GM19023 (cell line): ENCODE measurements around the gene PDGFA.

Experiments
- ATAC-seq: cut with Tn5 transposase; IDR thresholded peaks from one replicate; pipeline ENCODE4 v1.9.1; 2021; ENCODE audit warnings: mild to moderate bottlenecking, moderate library complexity; ENCODE audit not compliant: unreplicated experiment

PDGFA gene

DNA sequence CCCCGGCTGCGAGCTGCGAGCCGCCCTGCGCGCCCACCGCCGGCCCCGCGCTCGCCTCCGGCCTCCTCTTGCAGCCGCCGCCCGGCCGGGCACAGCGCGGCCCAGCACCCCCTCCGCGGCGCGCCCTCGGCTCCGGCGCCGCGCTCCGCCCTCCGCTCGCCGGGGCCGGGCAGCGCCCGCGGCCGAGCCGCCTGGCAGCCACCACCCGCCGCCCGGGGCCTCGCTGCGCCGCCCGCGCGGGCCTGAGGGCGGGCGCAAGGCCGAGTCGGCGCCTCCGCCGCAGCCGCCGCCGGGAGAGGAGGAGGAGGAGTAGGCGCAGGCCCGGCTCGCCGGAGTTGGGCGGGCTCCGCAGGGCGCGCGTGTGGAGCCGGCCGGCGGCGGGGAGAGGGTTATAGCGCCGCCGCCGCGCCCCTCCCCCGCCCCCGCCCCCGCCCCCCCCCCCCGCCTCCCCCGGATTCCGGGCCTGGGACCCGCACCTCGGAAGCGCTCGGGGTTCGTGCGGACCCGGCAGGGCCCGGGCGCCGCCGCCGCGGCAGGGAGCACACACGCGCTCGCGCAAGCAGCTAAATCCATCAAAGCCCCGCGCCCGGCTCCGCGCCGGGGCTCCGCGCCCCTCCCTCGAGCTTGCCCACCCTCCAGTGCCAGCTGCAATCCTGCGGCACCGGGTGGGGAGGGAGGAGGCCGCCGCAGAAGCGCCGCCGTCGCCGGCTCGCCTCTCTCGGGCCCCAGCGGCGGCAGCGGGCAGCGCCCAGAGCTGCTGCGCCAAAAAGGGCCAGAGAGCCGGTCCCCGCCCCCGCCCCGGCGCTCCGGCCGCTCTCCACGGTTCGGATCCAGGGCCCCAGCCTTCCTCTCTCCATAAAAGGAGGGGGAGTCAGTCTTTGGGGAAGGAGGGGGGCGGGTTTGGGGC lies at the start of gene PDGFA:
PDGFA (minus strand) TSS at position 363 of the 907 bp plus-strand sequence. CDS start 845 bp downstream, outside the sequence.
- ATAC-seq: no peak

DNA sequence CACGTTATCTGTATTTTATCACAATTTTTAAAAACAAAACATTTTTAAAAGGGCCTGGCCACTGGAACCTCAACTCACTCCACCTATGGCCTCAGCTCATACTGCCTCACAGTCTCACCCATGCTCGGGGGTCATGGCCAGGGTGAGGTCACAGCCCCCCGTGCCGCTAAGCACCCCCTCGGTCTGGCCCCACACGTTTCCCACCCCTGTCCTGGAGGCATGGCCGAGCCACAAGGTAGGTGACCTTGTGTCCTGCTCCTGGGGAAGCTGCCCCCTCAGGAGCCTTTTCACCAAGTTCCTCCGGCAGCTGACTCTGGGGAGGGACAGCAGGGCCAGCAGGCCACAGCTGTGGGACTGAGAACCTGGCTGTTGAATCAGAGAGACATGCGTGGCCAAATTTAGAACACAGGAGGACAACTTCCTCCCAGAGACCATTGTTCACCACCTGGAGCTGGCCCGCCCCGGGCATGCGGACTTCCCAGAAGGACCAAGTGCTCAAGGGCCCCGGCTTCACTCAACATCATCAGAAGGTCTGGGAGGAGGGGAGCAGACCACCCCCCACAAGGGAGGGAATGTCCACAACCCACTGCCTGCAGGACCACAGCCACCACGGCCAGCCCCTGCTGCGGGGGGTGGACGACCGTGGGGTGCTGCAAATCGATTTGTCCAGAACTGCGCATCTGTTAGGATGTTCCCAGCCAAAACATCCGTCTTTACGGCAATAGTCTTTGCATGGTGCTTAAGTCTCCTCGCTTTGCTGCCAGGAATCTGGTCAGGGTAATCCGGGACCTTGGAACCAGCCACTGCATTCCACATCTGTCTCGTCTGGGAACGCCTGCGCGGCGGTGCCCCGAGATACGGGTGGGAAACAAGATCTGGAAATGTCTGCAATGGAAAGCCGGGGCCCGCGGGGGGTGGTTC lies 48.6 kb upstream of the PDGFA start:
- ATAC-seq: no peak

DNA sequence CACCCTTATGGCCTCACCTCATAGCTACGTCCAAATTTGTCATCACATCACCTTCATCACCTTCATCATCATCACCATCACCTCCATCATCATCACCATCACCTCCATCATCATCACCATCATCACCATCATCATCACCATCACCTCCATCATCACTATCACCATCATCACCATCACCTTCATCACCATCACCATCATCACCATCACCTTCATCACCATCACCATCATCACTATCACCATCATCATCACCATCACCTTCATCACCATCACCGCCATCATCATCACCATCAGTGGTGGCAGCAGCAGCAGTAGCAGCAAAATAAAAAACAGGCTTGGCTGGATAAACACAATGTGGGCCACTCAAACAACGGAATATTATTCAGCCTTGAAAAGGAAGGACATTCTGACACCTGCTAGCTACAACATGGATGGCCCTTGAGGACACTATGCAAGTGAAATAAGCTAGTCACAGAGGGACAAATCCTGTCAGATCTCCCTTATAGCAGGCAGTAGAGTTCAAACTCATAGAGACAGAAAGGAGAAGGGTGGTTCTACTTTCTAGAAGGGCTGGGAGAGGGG lies 47.7 kb upstream of the PDGFA start:
- ATAC-seq: no peak

DNA sequence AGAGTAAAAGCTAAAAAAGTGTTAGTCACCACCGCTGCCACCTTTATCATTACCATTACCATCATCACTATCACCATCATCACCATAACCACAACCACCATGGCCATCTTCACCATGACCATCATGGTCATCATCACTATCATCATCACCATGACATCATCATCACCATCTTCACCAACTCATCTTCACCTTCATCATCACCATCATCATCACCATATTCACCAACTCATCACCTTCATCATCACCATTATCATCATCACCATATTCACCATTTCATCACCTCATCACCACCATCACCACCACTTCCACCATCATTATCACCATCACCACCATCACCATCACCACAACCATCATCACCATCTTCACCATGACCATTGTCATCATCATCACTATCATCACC lies 46.5 kb upstream of the PDGFA start:
- no peak for ATAC-seq

DNA sequence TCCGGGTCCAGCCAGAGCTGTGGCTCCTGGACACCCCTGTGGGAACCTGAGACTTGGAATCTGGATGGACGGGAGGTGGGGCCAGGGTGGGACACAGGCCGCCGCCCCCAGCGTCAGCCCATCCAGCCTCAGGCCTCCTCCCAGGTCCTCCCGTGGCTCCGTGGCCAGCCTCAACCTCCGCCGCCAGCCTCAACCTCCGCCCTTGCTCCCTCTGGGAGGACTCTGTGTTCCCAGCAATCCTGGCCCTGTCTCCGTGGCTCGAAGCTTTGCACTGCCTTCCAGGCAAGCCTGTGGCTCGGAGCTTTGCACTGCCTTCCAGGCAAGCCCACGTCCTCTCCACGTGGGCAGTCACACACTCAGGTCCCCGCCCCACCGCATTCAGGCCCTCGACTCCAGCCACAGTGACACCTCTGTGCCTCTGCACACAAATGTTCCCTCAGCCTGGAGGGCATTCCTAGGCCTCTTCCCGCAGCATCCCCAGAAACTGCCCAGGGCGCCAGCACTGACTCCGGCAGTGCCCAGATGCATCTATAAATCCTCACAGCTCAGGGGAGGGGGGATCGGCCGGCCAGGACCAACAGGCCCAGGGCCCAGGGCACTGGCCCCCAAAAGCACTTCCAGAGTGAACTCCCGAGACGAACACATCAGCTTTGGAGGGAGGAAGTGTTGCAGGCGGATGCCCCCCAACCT lies 44.7 kb upstream of the PDGFA start:
- no peak for ATAC-seq

- ATAC-seq: no peak
Measured at GRCh38 chr7:563629-564170, 44.1 kb upstream of the PDGFA start.

GRCh38 chr7:562789-563628 lies 43.4 kb upstream of the PDGFA start:
- ATAC-seq: no peak

GRCh38 chr7:562374-562675 lies 42.7 kb upstream of the PDGFA start:
- ATAC-seq: no peak

- ATAC-seq: no peak
Measured at GRCh38 chr7:561631-562373, 42.2 kb upstream of the PDGFA start.

DNA sequence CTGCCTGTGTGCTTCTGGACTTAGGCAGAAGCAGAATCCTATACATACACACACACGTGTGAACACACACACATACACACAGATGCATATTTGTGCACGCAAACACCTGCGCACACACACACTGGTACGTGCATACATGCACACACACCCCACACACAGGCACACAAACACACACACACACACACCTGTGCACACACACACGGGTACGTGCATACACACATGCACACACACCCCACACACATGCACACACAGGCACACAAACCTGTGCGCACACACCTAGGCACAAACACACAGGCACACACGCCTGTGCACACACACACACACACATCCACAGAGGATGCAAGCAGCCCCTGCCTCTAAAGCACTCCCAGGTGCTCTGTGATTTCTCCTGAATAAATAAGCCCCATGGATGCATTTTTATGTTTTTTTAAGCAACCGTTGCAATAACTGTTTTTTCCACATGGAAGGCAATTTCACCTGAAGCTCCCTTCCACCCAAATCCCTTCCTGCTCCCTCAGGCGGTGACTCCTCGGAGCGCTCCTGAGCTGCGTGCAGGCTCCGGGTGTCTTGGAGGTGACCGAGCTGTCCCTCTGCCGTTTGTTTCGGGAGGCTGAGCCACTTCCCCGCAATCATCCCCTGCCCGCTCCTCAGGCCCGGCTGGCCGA lies 41.5 kb upstream of the PDGFA start:
- no peak for ATAC-seq

DNA sequence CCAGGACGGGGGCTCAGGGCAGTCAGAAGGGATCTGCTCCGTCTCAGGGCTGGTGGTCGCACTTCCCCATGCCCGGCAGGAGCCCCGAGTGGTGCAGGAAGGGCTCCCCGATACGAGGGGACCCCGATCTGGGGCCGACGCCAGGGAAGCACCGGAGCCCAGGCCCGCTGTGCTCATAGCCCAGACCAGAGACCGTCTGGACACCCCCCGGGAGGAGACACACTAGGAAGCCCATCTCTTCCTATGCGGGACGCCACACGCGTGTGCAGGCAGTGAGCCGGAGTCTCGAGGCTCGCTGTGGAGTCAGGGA lies 39.7 kb upstream of the PDGFA start:
- no peak for ATAC-seq

DNA sequence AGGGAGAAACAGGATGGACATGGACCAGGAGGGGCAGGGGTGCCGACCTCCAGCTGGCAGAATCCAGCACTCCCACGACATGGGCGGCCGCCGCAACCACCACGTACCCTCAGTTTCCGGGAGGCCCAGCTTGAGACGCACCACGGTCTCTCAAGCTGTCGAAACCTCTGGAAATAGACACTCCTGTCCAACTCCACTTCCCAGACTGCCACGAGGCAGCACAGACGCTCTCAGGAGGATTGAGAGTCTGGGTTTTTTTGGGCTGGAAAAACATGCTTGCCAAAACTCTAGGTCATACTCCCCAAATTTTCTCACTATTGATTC lies 37.9 kb upstream of the PDGFA start:
- no peak for ATAC-seq

DNA sequence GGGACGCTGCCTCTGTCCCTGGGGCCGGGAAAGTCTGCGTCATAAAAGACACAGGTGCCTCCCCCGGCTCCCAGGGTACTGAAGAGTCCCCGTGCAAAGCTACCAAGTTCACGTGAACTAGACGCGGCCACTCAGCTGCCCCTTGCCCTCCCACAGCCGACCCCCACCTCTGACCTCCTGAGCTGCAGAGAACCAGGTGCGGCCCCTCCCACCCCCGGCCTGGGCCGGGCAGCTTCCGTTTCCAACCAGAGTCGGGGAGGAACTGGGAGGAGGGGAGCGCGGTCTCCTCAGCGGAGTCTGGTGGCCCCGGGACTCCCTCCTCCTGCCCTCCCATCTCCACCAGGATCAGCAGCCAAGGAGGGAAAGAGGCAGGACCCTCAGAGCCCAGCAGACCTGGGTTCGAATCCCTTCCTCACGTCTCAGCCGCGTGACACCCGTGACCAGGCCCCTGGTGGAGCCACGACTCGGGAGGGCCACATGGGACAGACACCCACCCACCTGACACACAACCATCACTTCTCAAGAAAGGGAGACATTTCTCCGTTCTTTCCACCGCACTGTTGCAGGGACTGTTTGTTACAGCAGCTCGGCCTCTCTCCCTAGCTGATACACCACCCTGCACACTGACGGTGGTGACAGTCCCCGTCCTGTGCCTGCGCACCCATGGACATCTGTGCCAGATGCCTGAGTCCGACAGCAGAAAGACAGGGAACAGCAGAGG lies 37.4 kb upstream of the PDGFA start:
- no peak for ATAC-seq

DNA sequence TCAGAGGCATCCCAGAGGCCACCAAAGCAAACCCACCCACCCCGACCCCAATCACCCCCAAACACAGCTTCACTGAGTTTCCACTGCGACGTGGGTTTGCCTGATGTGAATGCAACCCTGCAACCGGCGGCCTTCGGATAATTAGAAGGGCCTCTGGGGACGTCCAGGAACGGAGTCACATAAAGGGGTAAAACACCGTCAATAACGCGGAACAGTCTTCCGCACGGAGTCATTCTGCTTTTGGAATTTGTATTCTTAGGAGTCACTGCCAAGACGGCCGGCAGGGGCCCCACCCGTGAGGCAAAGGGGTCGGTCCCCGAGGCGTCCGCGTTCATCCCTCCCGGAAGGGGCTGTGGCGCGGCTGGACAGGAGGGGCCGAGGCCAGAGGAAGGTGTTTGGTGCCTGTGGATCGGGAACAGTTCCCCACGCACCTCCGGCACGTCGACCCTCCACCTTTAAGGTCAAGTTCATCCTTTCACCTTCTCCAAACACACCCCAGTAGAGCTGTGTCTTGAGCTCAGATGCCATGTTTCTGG lies 36.7 kb upstream of the PDGFA start:
- no peak for ATAC-seq

- no peak for ATAC-seq
Measured at GRCh38 chr7:555551-556160, 36.0 kb upstream of the PDGFA start.

DNA sequence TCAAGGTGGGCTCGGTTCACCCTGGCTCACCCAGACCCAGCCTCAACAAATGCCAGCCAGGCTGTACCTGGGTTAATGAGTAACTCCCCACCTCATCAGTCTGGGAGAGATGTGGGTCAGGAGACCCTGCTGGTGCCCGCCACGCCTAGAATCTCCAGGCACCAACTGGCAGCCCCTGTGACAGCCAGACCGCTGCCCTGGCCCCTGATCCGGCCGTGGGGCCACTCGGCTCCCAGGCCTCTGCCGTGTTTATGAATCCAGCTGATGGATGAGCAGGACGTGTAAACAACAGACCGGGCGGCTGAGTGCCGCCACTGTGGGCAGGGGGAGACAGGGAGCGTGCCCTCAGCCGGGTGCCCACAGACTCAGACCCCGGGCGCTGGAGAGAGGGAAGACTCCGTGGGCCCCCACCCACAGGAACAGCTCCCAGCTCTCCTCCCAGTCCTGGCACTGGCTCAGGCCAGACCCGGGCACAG lies 34.0 kb upstream of the PDGFA start:
- ATAC-seq: no peak

DNA sequence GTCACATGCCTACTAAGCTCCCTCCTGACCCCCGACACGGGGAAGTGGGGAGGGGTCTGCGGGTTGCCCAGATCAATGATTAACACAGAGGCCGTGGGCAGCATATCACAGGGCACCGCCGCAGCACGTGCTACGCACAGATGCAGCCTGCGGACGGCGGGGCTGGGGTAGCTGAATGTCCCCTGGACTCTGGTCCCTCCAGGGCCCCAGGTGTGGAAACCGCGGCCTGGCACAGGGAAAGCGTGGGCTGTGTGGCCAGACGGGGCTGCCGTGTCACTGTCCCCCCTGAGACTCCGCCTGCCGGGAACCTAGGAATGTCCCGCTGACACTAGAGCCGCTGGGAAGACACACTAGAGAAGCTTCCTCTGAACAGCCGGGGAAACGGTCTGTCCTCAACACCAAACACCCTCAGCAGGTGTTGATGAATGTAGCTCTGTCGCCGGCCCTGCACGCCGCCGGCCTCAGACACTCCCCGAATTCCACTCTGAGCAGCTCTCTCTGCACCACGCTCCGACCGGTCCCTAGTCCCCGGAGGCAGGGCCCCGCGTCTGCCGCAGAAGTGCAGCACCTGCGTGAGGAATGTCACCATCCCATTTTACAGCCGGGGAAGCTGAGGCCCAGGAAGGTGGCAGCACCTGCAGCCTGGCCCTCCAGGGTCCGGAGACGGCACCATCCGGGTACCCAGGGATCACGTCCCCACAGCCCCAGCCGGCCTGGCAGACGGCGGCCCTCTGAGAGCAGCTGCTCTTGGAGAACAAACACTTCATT lies 33.4 kb upstream of the PDGFA start:
- ATAC-seq: no peak
